Smooth muscle cell (in vitro differentiated cells): ENCODE data around the gene MS4A1. TPM values are rescaled to one million over a fixed set of nuclear protein-coding genes. Genes with fewer than 3 reads are reported as not detected.

Experiments
- DNase-seq: peaks from one replicate; lab custom pipeline; 2025; ENCODE audit not compliant: unreplicated experiment; lab: John Stamatoyannopoulos, UW
- H2AFZ ChIP-seq: fragments of 200-600 bp; sonication (generic); 2 replicates; pipeline ENCODE4 v1.6.0; 2016; ENCODE audit warnings: antibody characterized with exemption, low read depth, mild to moderate bottlenecking
- H3F3A ChIP-seq: fragments of 200-600 bp; sonication (generic); 2 replicates; pipeline ENCODE4 v1.6.0; 2017; ENCODE audit warnings: antibody characterized with exemption, low read depth
- H3K27ac ChIP-seq: fragments of 200-600 bp; sonication (generic); 2 replicates; pipeline ENCODE4 v1.5.1; 2016; ENCODE audit warnings: low read depth, mild to moderate bottlenecking
- H3K27me3 ChIP-seq: fragments of 200-600 bp; sonication (generic); 2 replicates; pipeline ENCODE4 v1.6.1; 2016; ENCODE audit warnings: low read depth, mild to moderate bottlenecking
- H3K36me3 ChIP-seq: fragments of 200-600 bp; sonication (generic); 2 replicates; pipeline ENCODE4 v1.5.1; 2016; ENCODE audit warnings: low read depth
- H3K4me1 ChIP-seq: fragments of 200-600 bp; sonication (generic); 2 replicates; pipeline ENCODE4 v1.5.1; 2016; ENCODE audit warnings: low read depth
- H3K4me2 ChIP-seq: fragments of 200-600 bp; sonication (generic); 2 replicates; pipeline ENCODE4 v1.6.0; 2016; ENCODE audit warnings: mild to moderate bottlenecking
- H3K4me3 ChIP-seq: fragments of 200-600 bp; sonication (generic); 2 replicates; pipeline ENCODE4 v1.5.1; 2016; ENCODE audit warnings: mild to moderate bottlenecking
- H3K79me2 ChIP-seq: fragments of 200-600 bp; sonication (generic); 2 replicates; pipeline ENCODE4 v1.6.0; 2016; ENCODE audit warnings: low read depth, mild to moderate bottlenecking
- H3K9ac ChIP-seq: fragments of 200-600 bp; sonication (generic); 2 replicates; pipeline ENCODE4 v1.6.0; 2016; ENCODE audit warnings: low read depth
- H3K9me3 ChIP-seq: fragments of 200-600 bp; sonication (generic); replicated peaks from 2 replicates; pipeline ENCODE4 v1.5.1; 2016; ENCODE audit warnings: low read depth
- H4K20me1 ChIP-seq: fragments of 200-600 bp; sonication (generic); 2 replicates; pipeline ENCODE4 v1.6.0; 2016; ENCODE audit warnings: low read depth
- CTCF ChIP-seq: fragments of 200-600 bp; sonication (generic); IDR thresholded peaks from 2 replicates; pipeline ENCODE4 v1.5.1; 2017; ENCODE audit warnings: borderline replicate concordance, mild to moderate bottlenecking, antibody characterized with exemption; ENCODE audit not compliant: insufficient read depth, poor library complexity, severe bottlenecking
- WGBS: methylation state at CpG from one replicate; pipeline ENCODE4 v1.1.7; 2016; ENCODE audit warnings: low lambda C conversion rate; 5-methylcytosine and 5-hydroxymethylcytosine counted together
- polyA plus RNA-seq: library from polyadenylated mRNA; unstranded; fragments of >200 nt; fragmentation: Nextera tagmentation; extraction: Ambion mirVana; gene quantifications from 2 replicates; pipeline ENCODE4 v1.2.1, GENCODE V29; 2016
- total RNA-seq: library from RNA; depleted of rRNA; stranded (reverse); fragments of >200 nt; gene quantifications from 2 replicates; pipeline ENCODE4 v1.2.3, GENCODE V29; 2014

MS4A1 gene
- total and polyA plus RNA-seq, 2 experiments from 2014 or later, result not detected

GRCh38 chr11:60459345-60459744 lies 3.7 kb downstream of the MS4A1 start:
- no peak overlapping the region for H3K27ac ChIP-seq
- no peaks in the 10 kb centered on the region for H3K27me3 ChIP-seq
- no peaks in the 10 kb centered on the region for H3K4me1 ChIP-seq
- no peak overlapping the region for H3K9ac ChIP-seq
- no peaks in the 10 kb centered on the region for H3F3A ChIP-seq
- no peaks in the 10 kb centered on the region for H3K36me3 ChIP-seq
- DNase-seq, result no peak
- H3K4me2 ChIP-seq, result no peak overlapping the region
- no peaks in the 10 kb centered on the region for H4K20me1 ChIP-seq
- no peak overlapping the region for H3K4me3 ChIP-seq
- TF ChIP-seq CTCF, result no peak
- H3K79me2 ChIP-seq, result no peaks in the 10 kb centered on the region
- H3K9me3 ChIP-seq, result no peaks in the 10 kb centered on the region
- H2AFZ ChIP-seq, result no peak overlapping the region
- WGBS, result 87% methylated on average over 1 of the region's 1 CpG

- Histone ChIP-seq H3K27ac (no peak overlapping the region), H3K4me1 (no peaks in the 10 kb centered on the region), H3K4me2 (no peak overlapping the region), H3K4me3 (no peak overlapping the region), H2AFZ (no peak overlapping the region), H3F3A (no peaks in the 10 kb centered on the region), H3K27me3 (no peaks in the 10 kb centered on the region), H3K36me3 (no peaks in the 10 kb centered on the region), H4K20me1 (no peaks in the 10 kb centered on the region), H3K9ac (no peak overlapping the region), H3K9me3 (no peaks in the 10 kb centered on the region), H3K79me2 (no peaks in the 10 kb centered on the region)
- 64% methylated on average over 2 of the region's 2 CpGs for WGBS
- no peak for TF ChIP-seq CTCF
- no peak for DNase-seq
Measured at GRCh38 chr11:60468829-60469228, 13.2 kb downstream of the MS4A1 start.

- no peak for DNase-seq
- Histone ChIP-seq H3K27me3 (no peaks in the 10 kb centered on the region), H3K36me3 (no peaks in the 10 kb centered on the region), H4K20me1 (no peaks in the 10 kb centered on the region), H3K27ac (no peak overlapping the region), H3K4me2 (no peak overlapping the region), H3K4me3 (no peak overlapping the region), H3K79me2 (no peaks in the 10 kb centered on the region), H3K4me1 (no peaks in the 10 kb centered on the region), H3K9me3 (no peaks in the 10 kb centered on the region), H3K9ac (no peak overlapping the region), H3F3A (no peaks in the 10 kb centered on the region), H2AFZ (no peak overlapping the region)
- WGBS, result 61% methylated on average over 2 of the region's 2 CpGs
- no peak for TF ChIP-seq CTCF
Measured at GRCh38 chr11:60469723-60470122, 14.1 kb downstream of the MS4A1 start.

GRCh38 chr11:60477035-60477445 lies 21.4 kb downstream of the MS4A1 start:
- Histone ChIP-seq H3K4me3 (no peak overlapping the region), H3F3A (no peaks in the 10 kb centered on the region), H4K20me1 (no peaks in the 10 kb centered on the region), H3K36me3 (no peaks in the 10 kb centered on the region), H2AFZ (no peak overlapping the region), H3K4me2 (no peak overlapping the region), H3K4me1 (no peaks in the 10 kb centered on the region), H3K9me3 (no peaks in the 10 kb centered on the region), H3K9ac (no peak overlapping the region), H3K27me3 (no peaks in the 10 kb centered on the region), H3K27ac (no peak overlapping the region), H3K79me2 (no peaks in the 10 kb centered on the region)
- 82% methylated on average over 6 of the region's 6 CpGs for WGBS
- DNase-seq, result no peak
- TF ChIP-seq CTCF, result no peak
